ENCODE results near the gene NPPC. TPM values are rescaled to one million over a fixed set of nuclear protein-coding genes. Genes with fewer than 3 reads are reported as not detected.

Gene NPPC
- total and polyA plus RNA-seq, 2 of the 8 experiments (the other 6 are each of a cell fraction or from before 2014, with no cell fraction given), result 1.3 to 4.7 TPM

DNA sequence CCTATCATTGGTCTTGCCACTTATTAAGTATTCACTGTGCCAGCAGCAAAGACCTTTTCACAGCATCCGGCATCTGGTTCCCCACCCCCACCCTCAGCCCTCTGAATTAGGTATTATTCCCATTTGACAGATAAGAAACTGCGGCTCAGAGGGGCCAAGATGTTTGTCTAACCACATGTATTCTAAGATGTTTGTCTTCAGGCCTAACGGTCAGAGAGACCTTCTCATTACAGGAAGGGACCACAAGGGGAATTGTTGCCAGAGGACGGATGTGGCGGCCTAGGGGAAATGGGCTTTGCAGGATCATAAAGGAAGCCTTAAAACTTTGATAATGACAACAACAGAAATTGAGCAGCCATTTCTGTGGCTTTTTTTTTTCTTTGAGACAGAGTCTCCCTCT lies 16.6 kb downstream of the NPPC start (continued):
- TF ChIP-seq, protein P1, sequence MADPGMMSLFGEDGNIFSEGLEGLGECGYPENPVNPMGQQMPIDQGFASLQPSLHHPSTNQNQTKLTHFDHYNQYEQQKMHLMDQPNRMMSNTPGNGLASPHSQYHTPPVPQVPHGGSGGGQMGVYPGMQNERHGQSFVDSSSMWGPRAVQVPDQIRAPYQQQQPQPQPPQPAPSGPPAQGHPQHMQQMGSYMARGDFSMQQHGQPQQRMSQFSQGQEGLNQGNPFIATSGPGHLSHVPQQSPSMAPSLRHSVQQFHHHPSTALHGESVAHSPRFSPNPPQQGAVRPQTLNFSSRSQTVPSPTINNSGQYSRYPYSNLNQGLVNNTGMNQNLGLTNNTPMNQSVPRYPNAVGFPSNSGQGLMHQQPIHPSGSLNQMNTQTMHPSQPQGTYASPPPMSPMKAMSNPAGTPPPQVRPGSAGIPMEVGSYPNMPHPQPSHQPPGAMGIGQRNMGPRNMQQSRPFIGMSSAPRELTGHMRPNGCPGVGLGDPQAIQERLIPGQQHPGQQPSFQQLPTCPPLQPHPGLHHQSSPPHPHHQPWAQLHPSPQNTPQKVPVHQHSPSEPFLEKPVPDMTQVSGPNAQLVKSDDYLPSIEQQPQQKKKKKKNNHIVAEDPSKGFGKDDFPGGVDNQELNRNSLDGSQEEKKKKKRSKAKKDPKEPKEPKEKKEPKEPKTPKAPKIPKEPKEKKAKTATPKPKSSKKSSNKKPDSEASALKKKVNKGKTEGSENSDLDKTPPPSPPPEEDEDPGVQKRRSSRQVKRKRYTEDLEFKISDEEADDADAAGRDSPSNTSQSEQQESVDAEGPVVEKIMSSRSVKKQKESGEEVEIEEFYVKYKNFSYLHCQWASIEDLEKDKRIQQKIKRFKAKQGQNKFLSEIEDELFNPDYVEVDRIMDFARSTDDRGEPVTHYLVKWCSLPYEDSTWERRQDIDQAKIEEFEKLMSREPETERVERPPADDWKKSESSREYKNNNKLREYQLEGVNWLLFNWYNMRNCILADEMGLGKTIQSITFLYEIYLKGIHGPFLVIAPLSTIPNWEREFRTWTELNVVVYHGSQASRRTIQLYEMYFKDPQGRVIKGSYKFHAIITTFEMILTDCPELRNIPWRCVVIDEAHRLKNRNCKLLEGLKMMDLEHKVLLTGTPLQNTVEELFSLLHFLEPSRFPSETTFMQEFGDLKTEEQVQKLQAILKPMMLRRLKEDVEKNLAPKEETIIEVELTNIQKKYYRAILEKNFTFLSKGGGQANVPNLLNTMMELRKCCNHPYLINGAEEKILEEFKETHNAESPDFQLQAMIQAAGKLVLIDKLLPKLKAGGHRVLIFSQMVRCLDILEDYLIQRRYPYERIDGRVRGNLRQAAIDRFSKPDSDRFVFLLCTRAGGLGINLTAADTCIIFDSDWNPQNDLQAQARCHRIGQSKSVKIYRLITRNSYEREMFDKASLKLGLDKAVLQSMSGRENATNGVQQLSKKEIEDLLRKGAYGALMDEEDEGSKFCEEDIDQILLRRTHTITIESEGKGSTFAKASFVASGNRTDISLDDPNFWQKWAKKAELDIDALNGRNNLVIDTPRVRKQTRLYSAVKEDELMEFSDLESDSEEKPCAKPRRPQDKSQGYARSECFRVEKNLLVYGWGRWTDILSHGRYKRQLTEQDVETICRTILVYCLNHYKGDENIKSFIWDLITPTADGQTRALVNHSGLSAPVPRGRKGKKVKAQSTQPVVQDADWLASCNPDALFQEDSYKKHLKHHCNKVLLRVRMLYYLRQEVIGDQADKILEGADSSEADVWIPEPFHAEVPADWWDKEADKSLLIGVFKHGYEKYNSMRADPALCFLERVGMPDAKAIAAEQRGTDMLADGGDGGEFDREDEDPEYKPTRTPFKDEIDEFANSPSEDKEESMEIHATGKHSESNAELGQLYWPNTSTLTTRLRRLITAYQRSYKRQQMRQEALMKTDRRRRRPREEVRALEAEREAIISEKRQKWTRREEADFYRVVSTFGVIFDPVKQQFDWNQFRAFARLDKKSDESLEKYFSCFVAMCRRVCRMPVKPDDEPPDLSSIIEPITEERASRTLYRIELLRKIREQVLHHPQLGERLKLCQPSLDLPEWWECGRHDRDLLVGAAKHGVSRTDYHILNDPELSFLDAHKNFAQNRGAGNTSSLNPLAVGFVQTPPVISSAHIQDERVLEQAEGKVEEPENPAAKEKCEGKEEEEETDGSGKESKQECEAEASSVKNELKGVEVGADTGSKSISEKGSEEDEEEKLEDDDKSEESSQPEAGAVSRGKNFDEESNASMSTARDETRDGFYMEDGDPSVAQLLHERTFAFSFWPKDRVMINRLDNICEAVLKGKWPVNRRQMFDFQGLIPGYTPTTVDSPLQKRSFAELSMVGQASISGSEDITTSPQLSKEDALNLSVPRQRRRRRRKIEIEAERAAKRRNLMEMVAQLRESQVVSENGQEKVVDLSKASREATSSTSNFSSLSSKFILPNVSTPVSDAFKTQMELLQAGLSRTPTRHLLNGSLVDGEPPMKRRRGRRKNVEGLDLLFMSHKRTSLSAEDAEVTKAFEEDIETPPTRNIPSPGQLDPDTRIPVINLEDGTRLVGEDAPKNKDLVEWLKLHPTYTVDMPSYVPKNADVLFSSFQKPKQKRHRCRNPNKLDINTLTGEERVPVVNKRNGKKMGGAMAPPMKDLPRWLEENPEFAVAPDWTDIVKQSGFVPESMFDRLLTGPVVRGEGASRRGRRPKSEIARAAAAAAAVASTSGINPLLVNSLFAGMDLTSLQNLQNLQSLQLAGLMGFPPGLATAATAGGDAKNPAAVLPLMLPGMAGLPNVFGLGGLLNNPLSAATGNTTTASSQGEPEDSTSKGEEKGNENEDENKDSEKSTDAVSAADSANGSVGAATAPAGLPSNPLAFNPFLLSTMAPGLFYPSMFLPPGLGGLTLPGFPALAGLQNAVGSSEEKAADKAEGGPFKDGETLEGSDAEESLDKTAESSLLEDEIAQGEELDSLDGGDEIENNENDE (IDR thresholded peaks at IDR 0.05; ENCODE audit: insufficient replicate concordance, low read length), result no peak
- TF ChIP-seq EGR1 (IDR thresholded peaks at IDR 0.05; ENCODE audit: borderline replicate concordance, low read depth, low read length), result no peak
- TF ChIP-seq PHF8 (conservative IDR thresholded peaks at IDR 0.05; ENCODE audit: low read depth, low read length), result no peak
- no peak for TF ChIP-seq BCL11A (IDR thresholded peaks at IDR 0.05; ENCODE audit: low read depth in 2 of 2, low read length in 2 of 2)
- TF ChIP-seq ZNF274 (IDR thresholded peaks at IDR 0.05; ENCODE audit: borderline replicate concordance, extremely low read depth, low read length), result no peak
- TF ChIP-seq RFX5 (IDR thresholded peaks at IDR 0.05; ENCODE audit: borderline replicate concordance, low read depth, low read length), result no peak
- TF ChIP-seq RNF2 (IDR thresholded peaks at IDR 0.05; ENCODE audit: borderline replicate concordance, low read depth, low read length, missing control alignments, poor library complexity, severe bottlenecking), result no peak
- no peak for TF ChIP-seq SIX5 (IDR thresholded peaks at IDR 0.05; ENCODE audit: low read depth, low read length)
- TF ChIP-seq, protein P2, sequence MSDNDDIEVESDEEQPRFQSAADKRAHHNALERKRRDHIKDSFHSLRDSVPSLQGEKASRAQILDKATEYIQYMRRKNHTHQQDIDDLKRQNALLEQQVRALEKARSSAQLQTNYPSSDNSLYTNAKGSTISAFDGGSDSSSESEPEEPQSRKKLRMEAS (IDR thresholded peaks at IDR 0.05), result no peak
- no peak for TF ChIP-seq SP4 (IDR thresholded peaks at IDR 0.05; ENCODE audit: low read length)

All from H1 (cell line).